Measurements from ENCODE around the gene DAAM2.

The DAAM2 gene

GRCh38 chr6:39913391-39913916, 121.3 kb downstream of the DAAM2 start:
- DNase-seq, result no peak
- Histone ChIP-seq H3K9me3 (no peaks in the 10 kb centered on the region), H3K36me3 (peaks cover 64 to 83% (median 76%) of the 10 kb centered on the region in 3 donors), H3K27ac (no peak overlapping the region), H3K4me1 (no peaks in the 10 kb centered on the region), H3K4me3 (no peak overlapping the region), H3K27me3 (no peaks in the 10 kb centered on the region)
- no peak for TF ChIP-seq CTCF (IDR thresholded peaks at IDR 0.05)
- intact Hi-C loops (cut with DNase I; ENCODE audit: low total_unique reads), result no loop called here

GRCh38 chr6:39914239-39914638, 122.1 kb downstream of the DAAM2 start:
- Histone ChIP-seq H3K36me3 (peaks cover 61 to 81% (median 72%) of the 10 kb centered on the region in 3 donors), H3K4me1 (no peaks in the 10 kb centered on the region), H3K27ac (no peak overlapping the region), H3K4me3 (no peak overlapping the region), H3K9me3 (no peaks in the 10 kb centered on the region), H3K27me3 (no peaks in the 10 kb centered on the region)
- no peak for TF ChIP-seq CTCF (IDR thresholded peaks at IDR 0.05)
- intact Hi-C loops (cut with DNase I; ENCODE audit: low total_unique reads), result no loop called here
- no peak for DNase-seq

GRCh38 chr6:39915866-39916265, 123.7 kb downstream of the DAAM2 start:
- no peak for TF ChIP-seq CTCF (IDR thresholded peaks at IDR 0.05)
- intact Hi-C loops (cut with DNase I; ENCODE audit: low total_unique reads), result no loop called here
- Histone ChIP-seq H3K4me3 (no peak overlapping the region), H3K36me3 (peaks cover 52 to 73% (median 71%) of the 10 kb centered on the region in 3 donors), H3K9me3 (no peaks in the 10 kb centered on the region), H3K27ac (no peak overlapping the region), H3K4me1 (no peaks in the 10 kb centered on the region), H3K27me3 (no peaks in the 10 kb centered on the region)
- DNase-seq, result no peak

- Histone ChIP-seq H3K9me3 (no peaks in the 10 kb centered on the region), H3K4me3 (no peak overlapping the region), H3K27me3 (no peaks in the 10 kb centered on the region), H3K36me3 (peaks cover 44 to 69% (median 68%) of the 10 kb centered on the region in 3 donors), H3K4me1 (no peaks in the 10 kb centered on the region), H3K27ac (no peak overlapping the region)
- no peak for TF ChIP-seq CTCF (IDR thresholded peaks at IDR 0.05)
- intact Hi-C loops (cut with DNase I; ENCODE audit: low total_unique reads), result no loop called here
- no peak for DNase-seq
These were observed 125.2 kb downstream of the DAAM2 start for GRCh38 chr6:39917329-39917728.

- TF ChIP-seq CTCF (IDR thresholded peaks at IDR 0.05), result no peak
- H3K4me3 ChIP-seq, result no peak overlapping the region
- DNase-seq, result no peak
- H3K36me3 ChIP-seq, result peaks cover 38 to 69% (median 68%) of the 10 kb centered on the region in 3 donors
- no peaks in the 10 kb centered on the region for H3K9me3 ChIP-seq
- intact Hi-C loops (cut with DNase I; ENCODE audit: low total_unique reads), result no loop called here
- H3K27ac ChIP-seq, result no peak overlapping the region
- no peaks in the 10 kb centered on the region for H3K27me3 ChIP-seq
- peaks cover 0 to 6% (median 3%) of the 10 kb centered on the region in 4 donors for H3K4me1 ChIP-seq
These were observed 125.8 kb downstream of the DAAM2 start for GRCh38 chr6:39917981-39918380.

- Histone ChIP-seq H3K36me3 (peaks cover 29 to 69% (median 68%) of the 10 kb centered on the region in 3 donors), H3K4me3 (no peak overlapping the region), H3K27ac (no peak overlapping the region), H3K4me1 (peaks cover 0 to 14% (median 11%) of the 10 kb centered on the region in 4 donors), H3K9me3 (no peaks in the 10 kb centered on the region), H3K27me3 (no peaks in the 10 kb centered on the region)
- DNase-seq, result no peak
- intact Hi-C loops (cut with DNase I; ENCODE audit: low total_unique reads), result no loop called here
- TF ChIP-seq CTCF (IDR thresholded peaks at IDR 0.05), result no peak
These were observed 126.7 kb downstream of the DAAM2 start for GRCh38 chr6:39918831-39919230.

Data from tibial artery (tissue), 4 donors.